HEK293 (cell line): ENCODE results near the gene CLDN6.
A peak's percentile ranks its signal among the peaks of the same experiment; 100 is the strongest.

Experiments
- BCL6B ChIP-seq: fragments of 450-650 bp; formaldehyde crosslinking; IDR thresholded peaks from 2 replicates; pipeline ENCODE4 v1.5.1; 2017; ENCODE audit warnings: missing biosample characterization, missing genetic modification characterization
- KLF1 ChIP-seq: fragments of 450-650 bp; formaldehyde crosslinking; IDR thresholded peaks from 2 replicates; pipeline ENCODE4 v1.5.1; 2016; ENCODE audit warnings: missing biosample characterization, missing genetic modification characterization
- ZBTB10 ChIP-seq: fragments of 450-650 bp; formaldehyde crosslinking; IDR thresholded peaks from 2 replicates; pipeline ENCODE4 v1.5.1; 2016; ENCODE audit warnings: missing biosample characterization, missing genetic modification characterization
- ZBTB44 ChIP-seq: fragments of 450-650 bp; IDR thresholded peaks from 2 replicates; pipeline ENCODE4 v1.5.1; 2018; ENCODE audit warnings: missing biosample characterization, mild to moderate bottlenecking, missing genetic modification characterization
- ZBTB8A ChIP-seq: fragments of 450-650 bp; formaldehyde crosslinking; IDR thresholded peaks from 2 replicates; pipeline ENCODE4 v1.5.1; 2016; ENCODE audit warnings: missing biosample characterization, missing genetic modification characterization
- ZIC2 ChIP-seq: fragments of 450-650 bp; formaldehyde crosslinking; IDR thresholded peaks from 2 replicates; pipeline ENCODE4 v1.5.1; 2016; ENCODE audit warnings: missing biosample characterization, missing genetic modification characterization
- ZNF112 ChIP-seq: fragments of 450-650 bp; formaldehyde crosslinking; IDR thresholded peaks from 2 replicates; pipeline ENCODE4 v1.5.0; 2017; ENCODE audit warnings: missing biosample characterization, missing genetic modification characterization
- ZNF157 ChIP-seq: fragments of 450-650 bp; formaldehyde crosslinking; IDR thresholded peaks from 2 replicates; pipeline ENCODE4 v1.5.1; 2016; ENCODE audit warnings: missing biosample characterization, missing genetic modification characterization
- ZNF16 ChIP-seq: fragments of 450-650 bp; formaldehyde crosslinking; IDR thresholded peaks from 2 replicates; pipeline ENCODE4 v1.5.1; 2016; ENCODE audit warnings: low read depth, missing biosample characterization, missing genetic modification characterization
- ZNF23 ChIP-seq: fragments of 450-650 bp; formaldehyde crosslinking; IDR thresholded peaks from 2 replicates; pipeline ENCODE4 v1.5.1; 2016; ENCODE audit warnings: missing biosample characterization, missing genetic modification characterization, borderline replicate concordance
- ZNF488 ChIP-seq: fragments of 450-650 bp; formaldehyde crosslinking; IDR thresholded peaks from 2 replicates; pipeline ENCODE4 v1.5.1; 2016; ENCODE audit warnings: missing biosample characterization, missing genetic modification characterization
- ZNF513 ChIP-seq: fragments of 450-650 bp; IDR thresholded peaks from 2 replicates; pipeline ENCODE4 v1.5.1; 2018; ENCODE audit warnings: missing biosample characterization, missing genetic modification characterization
- ZNF529 ChIP-seq: fragments of 450-650 bp; formaldehyde crosslinking; IDR thresholded peaks from 2 replicates; pipeline ENCODE4 v1.5.1; 2017; ENCODE audit warnings: missing genetic modification characterization, missing biosample characterization; ENCODE audit not compliant: insufficient replicate concordance
- ZNF561 ChIP-seq: fragments of 450-650 bp; IDR thresholded peaks from 2 replicates; pipeline ENCODE4 v1.5.1; 2018; ENCODE audit warnings: missing biosample characterization, missing genetic modification characterization, borderline replicate concordance
- ZNF658 ChIP-seq: fragments of 450-650 bp; formaldehyde crosslinking; IDR thresholded peaks from 2 replicates; pipeline ENCODE4; 2016; ENCODE audit warnings: missing biosample characterization, missing genetic modification characterization
- TF ChIP-seq, protein P1 (sequence below): IDR thresholded peaks from 2 replicates; pipeline ENCODE4 v1.6.1; 2011; ENCODE audit warnings: mild to moderate bottlenecking, low read depth, low read length, borderline replicate concordance
- TF ChIP-seq, protein P2 (sequence below): fragments of 450-650 bp; formaldehyde crosslinking; IDR thresholded peaks from 2 replicates; pipeline ENCODE4 v1.5.1; 2016; ENCODE audit warnings: missing biosample characterization, missing genetic modification characterization
- TF ChIP-seq, protein P3 (sequence below): fragments of 450-650 bp; formaldehyde crosslinking; conservative IDR thresholded peaks from 2 replicates; pipeline ENCODE4 v1.5.1; 2016; ENCODE audit warnings: low read depth, missing biosample characterization, missing genetic modification characterization
- TF ChIP-seq, protein P4 (sequence below): fragments of 450-650 bp; formaldehyde crosslinking; IDR thresholded peaks from 2 replicates; pipeline ENCODE4 v1.5.1; 2016; ENCODE audit warnings: missing biosample characterization, missing genetic modification characterization

CLDN6 gene

GRCh38 chr16:2969545-2970521, 48.1 kb downstream of the CLDN6 start (continued):
- peak; percentile 92 for TF ChIP-seq ZNF561 (tag by site-specific recombination)
- TF ChIP-seq, protein P1, sequence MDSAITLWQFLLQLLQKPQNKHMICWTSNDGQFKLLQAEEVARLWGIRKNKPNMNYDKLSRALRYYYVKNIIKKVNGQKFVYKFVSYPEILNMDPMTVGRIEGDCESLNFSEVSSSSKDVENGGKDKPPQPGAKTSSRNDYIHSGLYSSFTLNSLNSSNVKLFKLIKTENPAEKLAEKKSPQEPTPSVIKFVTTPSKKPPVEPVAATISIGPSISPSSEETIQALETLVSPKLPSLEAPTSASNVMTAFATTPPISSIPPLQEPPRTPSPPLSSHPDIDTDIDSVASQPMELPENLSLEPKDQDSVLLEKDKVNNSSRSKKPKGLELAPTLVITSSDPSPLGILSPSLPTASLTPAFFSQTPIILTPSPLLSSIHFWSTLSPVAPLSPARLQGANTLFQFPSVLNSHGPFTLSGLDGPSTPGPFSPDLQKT = no peak
- no peak for TF ChIP-seq ZNF112 (tag by site-specific recombination)
- no peak for TF ChIP-seq ZNF16 (tag by site-specific recombination)
- TF ChIP-seq, protein P2, sequence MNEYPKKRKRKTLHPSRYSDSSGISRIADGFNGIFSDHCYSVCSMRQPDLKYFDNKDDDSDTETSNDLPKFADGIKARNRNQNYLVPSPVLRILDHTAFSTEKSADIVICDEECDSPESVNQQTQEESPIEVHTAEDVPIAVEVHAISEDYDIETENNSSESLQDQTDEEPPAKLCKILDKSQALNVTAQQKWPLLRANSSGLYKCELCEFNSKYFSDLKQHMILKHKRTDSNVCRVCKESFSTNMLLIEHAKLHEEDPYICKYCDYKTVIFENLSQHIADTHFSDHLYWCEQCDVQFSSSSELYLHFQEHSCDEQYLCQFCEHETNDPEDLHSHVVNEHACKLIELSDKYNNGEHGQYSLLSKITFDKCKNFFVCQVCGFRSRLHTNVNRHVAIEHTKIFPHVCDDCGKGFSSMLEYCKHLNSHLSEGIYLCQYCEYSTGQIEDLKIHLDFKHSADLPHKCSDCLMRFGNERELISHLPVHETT (tag by site-specific recombination) = no peak
- TF ChIP-seq ZIC2 (tag by site-specific recombination) = peak; percentile 96
- TF ChIP-seq BCL6B (tag by site-specific recombination) = no peak
- TF ChIP-seq, protein P3, sequence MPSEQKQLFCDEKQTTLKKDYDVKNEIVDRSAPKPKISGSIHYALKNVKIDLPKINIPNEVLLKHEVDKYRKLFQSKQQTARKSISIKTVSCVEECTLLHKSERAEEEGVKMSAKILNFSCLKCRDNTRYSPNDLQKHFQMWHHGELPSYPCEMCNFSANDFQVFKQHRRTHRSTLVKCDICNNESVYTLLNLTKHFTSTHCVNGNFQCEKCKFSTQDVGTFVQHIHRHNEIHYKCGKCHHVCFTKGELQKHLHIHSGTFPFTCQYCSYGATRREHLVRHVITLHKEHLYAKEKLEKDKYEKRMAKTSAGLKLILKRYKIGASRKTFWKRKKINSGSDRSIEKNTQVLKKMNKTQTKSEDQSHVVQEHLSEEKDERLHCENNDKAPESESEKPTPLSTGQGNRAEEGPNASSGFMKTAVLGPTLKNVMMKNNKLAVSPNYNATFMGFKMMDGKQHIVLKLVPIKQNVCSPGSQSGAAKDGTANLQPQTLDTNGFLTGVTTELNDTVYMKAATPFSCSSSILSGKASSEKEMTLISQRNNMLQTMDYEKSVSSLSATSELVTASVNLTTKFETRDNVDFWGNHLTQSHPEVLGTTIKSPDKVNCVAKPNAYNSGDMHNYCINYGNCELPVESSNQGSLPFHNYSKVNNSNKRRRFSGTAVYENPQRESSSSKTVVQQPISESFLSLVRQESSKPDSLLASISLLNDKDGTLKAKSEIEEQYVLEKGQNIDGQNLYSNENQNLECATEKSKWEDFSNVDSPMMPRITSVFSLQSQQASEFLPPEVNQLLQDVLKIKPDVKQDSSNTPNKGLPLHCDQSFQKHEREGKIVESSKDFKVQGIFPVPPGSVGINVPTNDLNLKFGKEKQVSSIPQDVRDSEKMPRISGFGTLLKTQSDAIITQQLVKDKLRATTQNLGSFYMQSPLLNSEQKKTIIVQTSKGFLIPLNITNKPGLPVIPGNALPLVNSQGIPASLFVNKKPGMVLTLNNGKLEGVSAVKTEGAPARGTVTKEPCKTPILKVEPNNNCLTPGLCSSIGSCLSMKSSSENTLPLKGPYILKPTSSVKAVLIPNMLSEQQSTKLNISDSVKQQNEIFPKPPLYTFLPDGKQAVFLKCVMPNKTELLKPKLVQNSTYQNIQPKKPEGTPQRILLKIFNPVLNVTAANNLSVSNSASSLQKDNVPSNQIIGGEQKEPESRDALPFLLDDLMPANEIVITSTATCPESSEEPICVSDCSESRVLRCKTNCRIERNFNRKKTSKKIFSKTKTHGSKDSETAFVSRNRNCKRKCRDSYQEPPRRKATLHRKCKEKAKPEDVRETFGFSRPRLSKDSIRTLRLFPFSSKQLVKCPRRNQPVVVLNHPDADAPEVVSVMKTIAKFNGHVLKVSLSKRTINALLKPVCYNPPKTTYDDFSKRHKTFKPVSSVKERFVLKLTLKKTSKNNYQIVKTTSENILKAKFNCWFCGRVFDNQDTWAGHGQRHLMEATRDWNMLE (tag by site-specific recombination) = no peak
- TF ChIP-seq ZNF488 (tag by site-specific recombination) = no peak
- peak; percentile 61 for TF ChIP-seq ZBTB10 (tag by site-specific recombination)
- TF ChIP-seq ZBTB44 = no peak
- peak; percentile 78 for TF ChIP-seq KLF1
- no peak for TF ChIP-seq ZNF658 (tag by site-specific recombination)
- TF ChIP-seq ZNF157 = no peak
- TF ChIP-seq ZNF23 (tag by site-specific recombination) = no peak
- TF ChIP-seq ZBTB8A (tag by site-specific recombination) = peak; percentile 91
- no peak for TF ChIP-seq ZNF513
- TF ChIP-seq, protein P4, sequence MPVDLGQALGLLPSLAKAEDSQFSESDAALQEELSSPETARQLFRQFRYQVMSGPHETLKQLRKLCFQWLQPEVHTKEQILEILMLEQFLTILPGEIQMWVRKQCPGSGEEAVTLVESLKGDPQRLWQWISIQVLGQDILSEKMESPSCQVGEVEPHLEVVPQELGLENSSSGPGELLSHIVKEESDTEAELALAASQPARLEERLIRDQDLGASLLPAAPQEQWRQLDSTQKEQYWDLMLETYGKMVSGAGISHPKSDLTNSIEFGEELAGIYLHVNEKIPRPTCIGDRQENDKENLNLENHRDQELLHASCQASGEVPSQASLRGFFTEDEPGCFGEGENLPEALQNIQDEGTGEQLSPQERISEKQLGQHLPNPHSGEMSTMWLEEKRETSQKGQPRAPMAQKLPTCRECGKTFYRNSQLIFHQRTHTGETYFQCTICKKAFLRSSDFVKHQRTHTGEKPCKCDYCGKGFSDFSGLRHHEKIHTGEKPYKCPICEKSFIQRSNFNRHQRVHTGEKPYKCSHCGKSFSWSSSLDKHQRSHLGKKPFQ = no peak
- no peak for TF ChIP-seq ZNF529 (tag by site-specific recombination)
